Endodermal cell (in vitro differentiated cells): ENCODE measurements around the gene DPP4. TPM values are rescaled to one million over a fixed set of nuclear protein-coding genes. Genes with fewer than 3 reads are reported as not detected.

Source experiments
- DNase-seq: peaks from one replicate; pipeline ENCODE4 v3.0.0-alpha.2; 2017
- H3K27ac ChIP-seq: 2 replicates; pipeline ENCODE4 v1.5.1; 2013; ENCODE audit warnings: mild to moderate bottlenecking, low read depth, low read length, moderate library complexity
- H3K27me3 ChIP-seq: 2 replicates; pipeline ENCODE4 v1.6.1; 2013; ENCODE audit warnings: mild to moderate bottlenecking, low read length, moderate library complexity; ENCODE audit not compliant: insufficient read depth, control insufficient read depth, poor library complexity, severe bottlenecking
- H3K36me3 ChIP-seq: 2 replicates; pipeline ENCODE4 v1.7.0; 2013; ENCODE audit warnings: mild to moderate bottlenecking, low read length, moderate library complexity; ENCODE audit not compliant: control insufficient read depth, insufficient read depth
- H3K4me1 ChIP-seq: one replicate; pipeline ENCODE4 v1.7.0; 2013; ENCODE audit warnings: low read length; ENCODE audit not compliant: control insufficient read depth, insufficient read depth
- H3K4me3 ChIP-seq: 2 replicates; pipeline ENCODE4 v1.5.1; 2013; ENCODE audit warnings: mild to moderate bottlenecking, low read length, moderate library complexity
- H3K9ac ChIP-seq: 2 replicates; pipeline ENCODE4 v1.6.1; 2013; ENCODE audit warnings: mild to moderate bottlenecking, low read length, moderate library complexity; ENCODE audit not compliant: poor library complexity, severe bottlenecking; ENCODE audit errors: extremely low read depth
- H3K9me3 ChIP-seq: 2 replicates; pipeline ENCODE4 v1.6.1; 2013; ENCODE audit warnings: mild to moderate bottlenecking, low read length, moderate library complexity; ENCODE audit not compliant: control insufficient read depth
- H3K27ac Mint-ChIP-seq: 2 replicates; pipeline ENCODE4 v1.8.0; 2020; ENCODE audit warnings: mixed read lengths
- H3K27me3 Mint-ChIP-seq: 2 replicates; pipeline ENCODE4 v1.8.0; 2021; ENCODE audit warnings: mild to moderate bottlenecking, mixed read lengths; ENCODE audit not compliant: insufficient read depth
- H3K36me3 Mint-ChIP-seq: 2 replicates; pipeline ENCODE4 v1.8.0; 2020; ENCODE audit warnings: low read depth, mixed read lengths
- H3K4me1 Mint-ChIP-seq: 2 replicates; pipeline ENCODE4 v1.8.0; 2020; ENCODE audit warnings: mixed read lengths
- H3K4me3 Mint-ChIP-seq: 2 replicates; pipeline ENCODE4 v1.8.0; 2020; ENCODE audit warnings: mild to moderate bottlenecking, moderate library complexity, mixed read lengths
- H3K9me3 Mint-ChIP-seq: 2 replicates; pipeline ENCODE4 v1.8.0; 2020; ENCODE audit warnings: mild to moderate bottlenecking, mixed read lengths
- WGBS, 2 experiments: methylation state at CpG; one replicate each; pipeline versions ENCODE4 v1.1.5 to v1.1.7; 2013; ENCODE audit warnings: missing lambda C conversion rate in 2 of 2, mixed read lengths in 1 of 2; ENCODE audit not compliant: insufficient coverage in 1 of 2, insufficient read length in 1 of 2; 5-methylcytosine and 5-hydroxymethylcytosine counted together
- total RNA-seq, 2 donors: library from RNA; stranded (reverse); fragmentation: NEBNext Ultra II Directional in 1 of 2; extraction: Animal tissue kit (Norgen Biotek cat#: 25700) in 1 of 2; gene quantifications; 2 replicates in 1 of 2; 3 replicates in 1 of 2; pipeline ENCODE4 v1.2.1, GENCODE V29; 2021
- TF ChIP-seq, protein P1 (sequence below): fragments of 200-600 bp; sonication (generic); conservative IDR thresholded peaks from 2 replicates; pipeline ENCODE4 v1.5.0; 2021; ENCODE audit warnings: antibody characterized with exemption, mild to moderate bottlenecking

Gene DPP4
- total RNA-seq, 2 donors from 2014 or later, result 0.46 to 1.2 TPM

DNA sequence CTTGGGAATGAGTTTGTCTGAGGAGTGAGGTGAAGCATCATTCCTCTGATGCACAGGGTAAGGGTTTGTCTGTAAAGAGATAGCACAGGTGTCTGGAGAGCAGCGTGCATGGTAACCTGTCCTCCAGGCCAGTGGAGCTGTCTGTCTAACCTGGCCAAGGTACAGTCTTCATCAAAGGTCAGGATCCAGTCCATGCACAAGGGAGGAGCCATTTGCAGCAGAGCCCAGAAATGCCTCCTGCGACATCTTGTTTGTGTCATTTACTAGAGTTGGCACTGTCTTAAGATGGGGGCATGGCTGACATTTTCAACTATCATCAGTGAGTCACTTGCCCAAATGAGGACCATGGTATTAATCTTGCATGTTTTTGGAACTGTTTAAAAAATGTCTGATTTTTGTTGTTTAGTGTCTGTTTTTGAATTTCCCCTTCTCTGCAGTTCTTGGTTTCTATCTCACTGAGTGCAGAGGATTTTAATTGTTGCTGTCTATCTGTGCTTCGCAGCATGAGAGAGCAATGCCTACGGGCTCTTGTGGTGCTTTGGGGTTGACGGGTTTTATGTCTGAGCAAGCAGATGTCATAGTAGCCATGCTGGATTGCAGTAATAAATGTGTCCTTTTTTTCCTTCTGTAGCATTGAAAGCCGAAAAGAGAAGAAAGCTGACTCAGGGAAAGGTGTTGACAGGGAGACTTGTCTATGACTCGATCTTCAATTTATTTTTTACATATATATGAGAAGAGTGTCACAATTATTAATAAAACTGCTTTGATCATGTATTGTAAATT, 91.3 kb downstream of the DPP4 start:
- Mint-ChIP-seq H3K27ac (no peak overlapping the region), H3K36me3 (no peaks in the 10 kb centered on the region), H3K27me3 (no peaks in the 10 kb centered on the region), H3K4me3 (no peak overlapping the region), H3K4me1 (no peaks in the 10 kb centered on the region), H3K9me3 (no peaks in the 10 kb centered on the region)
- no peak for DNase-seq
- Histone ChIP-seq H3K4me3 (no peak overlapping the region), H3K9me3 (no peaks in the 10 kb centered on the region), H3K4me1 (no peaks in the 10 kb centered on the region), H3K36me3 (no peaks in the 10 kb centered on the region), H3K9ac (no peak overlapping the region), H3K27me3 (no peaks in the 10 kb centered on the region), H3K27ac (no peak overlapping the region)
- WGBS, 2 experiments, result 93 to 100% methylated on average over 1 to 6 of the region's 7 CpGs
- TF ChIP-seq, protein P1, sequence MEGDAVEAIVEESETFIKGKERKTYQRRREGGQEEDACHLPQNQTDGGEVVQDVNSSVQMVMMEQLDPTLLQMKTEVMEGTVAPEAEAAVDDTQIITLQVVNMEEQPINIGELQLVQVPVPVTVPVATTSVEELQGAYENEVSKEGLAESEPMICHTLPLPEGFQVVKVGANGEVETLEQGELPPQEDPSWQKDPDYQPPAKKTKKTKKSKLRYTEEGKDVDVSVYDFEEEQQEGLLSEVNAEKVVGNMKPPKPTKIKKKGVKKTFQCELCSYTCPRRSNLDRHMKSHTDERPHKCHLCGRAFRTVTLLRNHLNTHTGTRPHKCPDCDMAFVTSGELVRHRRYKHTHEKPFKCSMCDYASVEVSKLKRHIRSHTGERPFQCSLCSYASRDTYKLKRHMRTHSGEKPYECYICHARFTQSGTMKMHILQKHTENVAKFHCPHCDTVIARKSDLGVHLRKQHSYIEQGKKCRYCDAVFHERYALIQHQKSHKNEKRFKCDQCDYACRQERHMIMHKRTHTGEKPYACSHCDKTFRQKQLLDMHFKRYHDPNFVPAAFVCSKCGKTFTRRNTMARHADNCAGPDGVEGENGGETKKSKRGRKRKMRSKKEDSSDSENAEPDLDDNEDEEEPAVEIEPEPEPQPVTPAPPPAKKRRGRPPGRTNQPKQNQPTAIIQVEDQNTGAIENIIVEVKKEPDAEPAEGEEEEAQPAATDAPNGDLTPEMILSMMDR, result no peak

DNA sequence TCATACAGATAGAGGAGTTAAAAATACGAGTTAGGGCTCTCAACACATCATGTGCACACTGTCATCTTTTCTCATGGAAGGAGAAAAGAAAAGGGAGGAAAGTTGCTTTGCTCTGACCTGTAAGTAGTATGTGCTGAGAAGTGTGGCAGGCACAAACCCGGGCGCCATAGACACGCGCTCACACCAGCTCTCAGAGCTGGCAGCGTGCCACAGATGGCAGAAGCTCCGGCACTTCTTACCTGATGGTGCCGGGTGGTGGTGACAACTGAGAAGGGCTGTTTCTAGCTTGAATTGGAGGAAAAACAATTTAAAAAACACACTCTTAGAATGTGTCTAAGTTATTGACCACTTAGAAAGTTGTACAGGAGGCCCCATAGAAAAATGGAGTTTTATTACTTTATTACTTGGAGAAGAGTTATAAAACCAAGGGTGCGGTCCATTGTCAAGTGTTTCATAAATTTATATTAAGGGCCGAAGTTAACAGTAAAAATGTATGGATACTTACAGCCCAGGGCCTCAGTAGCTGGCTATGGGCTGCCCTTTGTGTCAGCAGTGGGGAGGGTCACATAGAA, 92.2 kb downstream of the DPP4 start:
- 94 to 98% methylated on average over 7 to 10 of the region's 10 CpGs for WGBS, 2 experiments
- no peak overlapping the region for H3K27ac ChIP-seq
- no peak overlapping the region for H3K27ac Mint-ChIP-seq
- H3K9me3 ChIP-seq, result no peaks in the 10 kb centered on the region
- no peak for DNase-seq
- no peaks in the 10 kb centered on the region for H3K36me3 Mint-ChIP-seq
- H3K9ac ChIP-seq, result no peak overlapping the region
- no peaks in the 10 kb centered on the region for H3K4me1 ChIP-seq
- H3K4me3 Mint-ChIP-seq, result no peak overlapping the region
- H3K9me3 Mint-ChIP-seq, result no peaks in the 10 kb centered on the region
- no peaks in the 10 kb centered on the region for H3K27me3 ChIP-seq
- H3K27me3 Mint-ChIP-seq, result no peaks in the 10 kb centered on the region
- no peaks in the 10 kb centered on the region for H3K4me1 Mint-ChIP-seq
- no peak overlapping the region for H3K4me3 ChIP-seq
- H3K36me3 ChIP-seq, result no peaks in the 10 kb centered on the region
- TF ChIP-seq, protein P1, result no peak

DNA sequence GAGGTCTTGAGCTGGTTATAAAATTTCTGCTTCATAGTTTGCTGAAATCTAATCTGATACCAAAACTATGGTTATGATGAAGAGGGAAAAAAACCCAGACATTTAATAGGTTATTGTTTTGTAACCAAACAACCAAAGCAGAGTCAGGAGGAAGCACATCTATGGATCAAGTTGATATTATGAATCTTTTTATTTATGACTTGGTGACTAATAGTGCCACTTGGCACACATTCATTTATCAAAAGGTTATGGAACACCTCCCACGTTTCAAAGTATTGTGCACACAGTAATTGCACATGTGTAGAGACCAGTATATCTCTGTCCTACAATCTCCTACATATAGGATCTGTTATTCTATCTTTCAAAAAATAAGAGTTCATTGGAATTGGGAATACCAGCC, 93.0 kb downstream of the DPP4 start:
- Histone ChIP-seq H3K9me3 (no peaks in the 10 kb centered on the region), H3K27ac (no peak overlapping the region), H3K36me3 (no peaks in the 10 kb centered on the region), H3K4me1 (no peaks in the 10 kb centered on the region), H3K27me3 (no peaks in the 10 kb centered on the region), H3K4me3 (no peak overlapping the region), H3K9ac (no peak overlapping the region)
- Mint-ChIP-seq H3K36me3 (no peaks in the 10 kb centered on the region), H3K4me3 (no peak overlapping the region), H3K27me3 (no peaks in the 10 kb centered on the region), H3K4me1 (no peaks in the 10 kb centered on the region), H3K9me3 (no peaks in the 10 kb centered on the region), H3K27ac (no peak overlapping the region)
- TF ChIP-seq, protein P1, result no peak
- 62% methylated on average over 1 of the region's 1 CpG; no CpG with 5 or more reads in 1 of the 2 experiments for WGBS, 2 experiments
- DNase-seq, result no peak
